Panc1 (cell line): Measurements from ENCODE around the gene TROAP. TPM values are rescaled to one million over a fixed set of nuclear protein-coding genes. Genes with fewer than 3 reads are reported as not detected.

Experiments used
- ATAC-seq: fragments of 200-7000 bp; cut with Tn5 transposase; 2 replicates; pipeline ENCODE4 v1.9.1; 2020; ENCODE audit warnings: mild to moderate bottlenecking, moderate library complexity
- BruUV-seq: library from RNA; stranded (reverse); fragments of 400-500 nt; replicated peaks from 2 replicates; lab custom pipeline; 2021; lab: Mats Ljungman, UMichigan
- CTCF ChIA-PET: fragments of 300-600 bp; sonication (Branson Sonifier 250); formaldehyde crosslinking; loops from one replicate; lab custom pipeline; 2022; ENCODE audit warnings: antibody characterized with exemption; lab: Charles Lee
- POLR2A ChIA-PET: fragments of 300-600 bp; sonication (Branson Sonifier 250); formaldehyde crosslinking; loops from one replicate; lab custom pipeline; 2022; ENCODE audit warnings: antibody characterized with exemption; lab: Charles Lee
- DNase-seq: peaks from one replicate; pipeline ENCODE4 v3.0.0-alpha.2; 2010; ENCODE audit warnings: low read depth, low spot score
- H3K27ac ChIP-seq: 2 replicates; pipeline ENCODE4 v1.5.1; 2011; ENCODE audit warnings: mild to moderate bottlenecking, low read length, inconsistent platforms
- H3K27me3 ChIP-seq: fragments of 200-500 bp; sonication (Bioruptor generic); 2 replicates; pipeline ENCODE4 v1.6.0; 2014; ENCODE audit warnings: low read length, inconsistent platforms; ENCODE audit not compliant: control insufficient read depth, insufficient read depth
- H3K36me3 ChIP-seq: fragments of 200-500 bp; sonication (Bioruptor generic); 2 replicates; pipeline ENCODE4 v1.5.1; 2014; ENCODE audit warnings: inconsistent platforms, mild to moderate bottlenecking, low read length, moderate library complexity; ENCODE audit not compliant: control insufficient read depth, insufficient read depth
- H3K4me1 ChIP-seq: 2 replicates; pipeline ENCODE4 v1.5.1; 2011; ENCODE audit warnings: inconsistent platforms, mild to moderate bottlenecking, low read length, moderate library complexity; ENCODE audit not compliant: control insufficient read depth, insufficient read depth
- H3K4me3 ChIP-seq, 2 experiments: 2 replicates each; pipeline ENCODE4 v1.5.1; 2011 to 2012; ENCODE audit warnings: low read depth in 2 of 2, low read length in 2 of 2, mild to moderate bottlenecking in 2 of 2, inconsistent platforms in 1 of 2, moderate library complexity in 1 of 2
- H3K9me3 ChIP-seq: fragments of 200-500 bp; sonication (Bioruptor generic); 2 replicates; pipeline ENCODE4 v1.5.1; 2014; ENCODE audit warnings: low read depth, mild to moderate bottlenecking, inconsistent platforms, low read length, moderate library complexity; ENCODE audit not compliant: control insufficient read depth, insufficient read depth
- POLR2AphosphoS5 ChIP-seq: IDR thresholded peaks from 2 replicates; pipeline ENCODE4 v1.6.1; 2012; ENCODE audit warnings: mild to moderate bottlenecking, low read depth, low read length, moderate library complexity
- SIN3A ChIP-seq: IDR thresholded peaks from 2 replicates; pipeline ENCODE4 v1.6.1; 2012; ENCODE audit warnings: low read depth, mild to moderate bottlenecking, low read length, moderate library complexity, borderline replicate concordance; ENCODE audit not compliant: insufficient read depth
- TCF7L2 ChIP-seq: IDR thresholded peaks from 2 replicates; pipeline ENCODE4 v1.6.1; 2011; ENCODE audit warnings: mild to moderate bottlenecking, low read depth, low read length, inconsistent platforms
- in situ Hi-C: cut with HindIII; loops from 2 replicates; pipeline ENCODE4 v1.10.0; 2016; ENCODE audit warnings: low sequenced_read_pairs, low pct_unique_long_range_greater_than_20kb
- intact Hi-C: fragments of 100-400 bp; cut with micrococcal nuclease; formaldehyde crosslinking; loops from one replicate; pipeline ENCODE4 v1.10.0; 2022; ENCODE audit not compliant: unreplicated experiment
- total RNA-seq: library from RNA; stranded (reverse); gene quantifications from one replicate; pipeline ENCODE4 v1.2.1, GENCODE V29; 2021; ENCODE audit not compliant: unreplicated experiment
- TF ChIP-seq, protein P1 (sequence below), 2 experiments: IDR thresholded peaks; 2 replicates each; pipeline ENCODE4 v1.6.1; 2011 to 2012; ENCODE audit warnings: low read depth in 2 of 2, control low read depth in 1 of 2, low read length in 1 of 2, mild to moderate bottlenecking in 1 of 2, moderate library complexity in 1 of 2; ENCODE audit not compliant: insufficient read depth in 1 of 2
- TF ChIP-seq, protein P2 (sequence below): fragments of 450-650 bp; IDR thresholded peaks from 2 replicates; pipeline ENCODE4 v1.5.1; 2017; ENCODE audit warnings: mild to moderate bottlenecking

The TROAP gene
- total RNA-seq, 1 experiment from 2014 or later: 50.0 TPM

DNA sequence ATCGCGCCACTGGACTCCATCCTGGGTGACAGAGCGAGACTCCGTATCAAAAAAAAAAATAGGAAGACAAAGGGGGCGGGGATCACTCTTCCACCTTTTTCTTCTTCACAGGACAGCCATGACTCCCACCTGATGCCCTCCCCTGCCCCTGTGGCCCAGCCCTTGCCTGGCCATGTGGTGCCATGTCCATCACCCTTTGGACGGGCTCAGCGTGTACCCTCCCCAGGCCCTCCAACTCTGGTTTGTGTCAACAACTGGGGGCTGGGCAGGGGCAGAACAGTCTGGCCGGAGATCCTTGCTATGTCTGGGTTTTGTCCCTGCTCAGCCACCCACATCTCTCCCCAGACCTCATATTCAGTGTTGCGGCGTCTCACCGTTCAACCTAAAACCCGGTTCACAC is 5.8 kb downstream of the TROAP start:
- CTCF ChIA-PET: no interaction called here
- H3K4me1 ChIP-seq: peaks cover 9% of the 10 kb centered on the region

DNA sequence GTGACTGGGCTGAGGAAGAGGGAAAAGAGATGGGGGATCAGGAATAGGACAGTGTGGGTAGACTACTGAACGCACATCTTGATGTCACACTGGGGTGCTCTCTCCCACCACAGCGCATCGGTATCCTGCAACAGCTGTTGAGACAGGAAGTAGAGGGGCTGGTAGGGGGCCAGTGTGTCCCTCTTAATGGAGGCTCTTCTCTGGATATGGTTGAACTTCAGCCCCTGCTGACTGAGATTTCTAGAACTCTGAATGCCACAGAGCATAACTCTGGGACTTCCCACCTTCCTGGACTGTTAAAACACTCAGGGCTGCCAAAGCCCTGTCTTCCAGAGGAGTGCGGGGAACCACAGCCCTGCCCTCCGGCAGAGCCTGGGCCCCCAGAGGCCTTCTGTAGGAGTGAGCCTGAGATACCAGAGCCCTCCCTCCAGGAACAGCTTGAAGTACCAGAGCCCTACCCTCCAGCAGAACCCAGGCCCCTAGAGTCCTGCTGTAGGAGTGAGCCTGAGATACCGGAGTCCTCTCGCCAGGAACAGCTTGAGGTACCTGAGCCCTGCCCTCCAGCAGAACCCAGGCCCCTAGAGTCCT is 7.1 kb downstream of the TROAP start:
- Histone ChIP-seq H3K36me3 (peaks cover 2% of the 10 kb centered on the region; the same call in 1 of the 2 replicates), H3K4me3 (no peak overlapping the region), H3K9me3 (no peaks in the 10 kb centered on the region), H3K27ac (no peak overlapping the region), H3K27me3 (no peaks in the 10 kb centered on the region), H3K4me1 (peaks cover 6% of the 10 kb centered on the region; the same call in 1 of the 2 replicates)
- BruUV-seq: no TSS peak
- ChIA-PET CTCF (no interaction called here), POLR2A (interaction anchor here (1.1 kb wide), 1 partner anchor 18 kb away, joined by 3 read pairs; no protein-coding TSS in a partner anchor)
- ATAC-seq (peak; percentile 8; the same call in 1 of the 2 replicates), DNase-seq (no peak)
- TF ChIP-seq, protein P1, sequence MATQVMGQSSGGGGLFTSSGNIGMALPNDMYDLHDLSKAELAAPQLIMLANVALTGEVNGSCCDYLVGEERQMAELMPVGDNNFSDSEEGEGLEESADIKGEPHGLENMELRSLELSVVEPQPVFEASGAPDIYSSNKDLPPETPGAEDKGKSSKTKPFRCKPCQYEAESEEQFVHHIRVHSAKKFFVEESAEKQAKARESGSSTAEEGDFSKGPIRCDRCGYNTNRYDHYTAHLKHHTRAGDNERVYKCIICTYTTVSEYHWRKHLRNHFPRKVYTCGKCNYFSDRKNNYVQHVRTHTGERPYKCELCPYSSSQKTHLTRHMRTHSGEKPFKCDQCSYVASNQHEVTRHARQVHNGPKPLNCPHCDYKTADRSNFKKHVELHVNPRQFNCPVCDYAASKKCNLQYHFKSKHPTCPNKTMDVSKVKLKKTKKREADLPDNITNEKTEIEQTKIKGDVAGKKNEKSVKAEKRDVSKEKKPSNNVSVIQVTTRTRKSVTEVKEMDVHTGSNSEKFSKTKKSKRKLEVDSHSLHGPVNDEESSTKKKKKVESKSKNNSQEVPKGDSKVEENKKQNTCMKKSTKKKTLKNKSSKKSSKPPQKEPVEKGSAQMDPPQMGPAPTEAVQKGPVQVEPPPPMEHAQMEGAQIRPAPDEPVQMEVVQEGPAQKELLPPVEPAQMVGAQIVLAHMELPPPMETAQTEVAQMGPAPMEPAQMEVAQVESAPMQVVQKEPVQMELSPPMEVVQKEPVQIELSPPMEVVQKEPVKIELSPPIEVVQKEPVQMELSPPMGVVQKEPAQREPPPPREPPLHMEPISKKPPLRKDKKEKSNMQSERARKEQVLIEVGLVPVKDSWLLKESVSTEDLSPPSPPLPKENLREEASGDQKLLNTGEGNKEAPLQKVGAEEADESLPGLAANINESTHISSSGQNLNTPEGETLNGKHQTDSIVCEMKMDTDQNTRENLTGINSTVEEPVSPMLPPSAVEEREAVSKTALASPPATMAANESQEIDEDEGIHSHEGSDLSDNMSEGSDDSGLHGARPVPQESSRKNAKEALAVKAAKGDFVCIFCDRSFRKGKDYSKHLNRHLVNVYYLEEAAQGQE (IDR thresholded peaks at IDR 0.05; ENCODE audit: insufficient read depth in 1 of 2, low read depth in 2 of 2, low read length in 1 of 2): no peak
- TF ChIP-seq, protein P2, sequence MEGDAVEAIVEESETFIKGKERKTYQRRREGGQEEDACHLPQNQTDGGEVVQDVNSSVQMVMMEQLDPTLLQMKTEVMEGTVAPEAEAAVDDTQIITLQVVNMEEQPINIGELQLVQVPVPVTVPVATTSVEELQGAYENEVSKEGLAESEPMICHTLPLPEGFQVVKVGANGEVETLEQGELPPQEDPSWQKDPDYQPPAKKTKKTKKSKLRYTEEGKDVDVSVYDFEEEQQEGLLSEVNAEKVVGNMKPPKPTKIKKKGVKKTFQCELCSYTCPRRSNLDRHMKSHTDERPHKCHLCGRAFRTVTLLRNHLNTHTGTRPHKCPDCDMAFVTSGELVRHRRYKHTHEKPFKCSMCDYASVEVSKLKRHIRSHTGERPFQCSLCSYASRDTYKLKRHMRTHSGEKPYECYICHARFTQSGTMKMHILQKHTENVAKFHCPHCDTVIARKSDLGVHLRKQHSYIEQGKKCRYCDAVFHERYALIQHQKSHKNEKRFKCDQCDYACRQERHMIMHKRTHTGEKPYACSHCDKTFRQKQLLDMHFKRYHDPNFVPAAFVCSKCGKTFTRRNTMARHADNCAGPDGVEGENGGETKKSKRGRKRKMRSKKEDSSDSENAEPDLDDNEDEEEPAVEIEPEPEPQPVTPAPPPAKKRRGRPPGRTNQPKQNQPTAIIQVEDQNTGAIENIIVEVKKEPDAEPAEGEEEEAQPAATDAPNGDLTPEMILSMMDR: no peak
- TF ChIP-seq SIN3A: no peak
- no peak for TF ChIP-seq POLR2AphosphoS5
- TF ChIP-seq TCF7L2: no peak
- intact Hi-C loops (no loop called here), in situ Hi-C loops (no loop called here)

More for the DNA sequence above, 5.8 kb downstream of the TROAP start:
- H3K9me3 ChIP-seq: no peaks in the 10 kb centered on the region
- H3K27me3 ChIP-seq: no peaks in the 10 kb centered on the region
- in situ Hi-C loops (no loop called here), intact Hi-C loops (no loop called here)
- no peak overlapping the region for H3K27ac ChIP-seq
- ATAC-seq (no peak), DNase-seq (no peak)
- POLR2A ChIA-PET: interaction anchor here (0.6 kb wide), 1 partner anchor 35 kb away, joined by 4 read pairs; no protein-coding TSS in a partner anchor
- TF ChIP-seq POLR2AphosphoS5 (no peak), SIN3A (no peak), TCF7L2 (no peak)
- TF ChIP-seq, protein P1 (IDR thresholded peaks at IDR 0.05; ENCODE audit: insufficient read depth in 1 of 2, low read depth in 2 of 2, low read length in 1 of 2): no peak
- TF ChIP-seq, protein P2: no peak
- peaks cover 8% of the 10 kb centered on the region for H3K36me3 ChIP-seq
- no TSS peak for BruUV-seq
- no peak overlapping the region for H3K4me3 ChIP-seq
